GM18870 (cell line): ENCODE measurements around the gene OR14I1.

Source experiments
- ATAC-seq: cut with Tn5 transposase; IDR thresholded peaks from one replicate; pipeline ENCODE4 v1.9.1; 2021; ENCODE audit warnings: moderate library complexity; ENCODE audit not compliant: unreplicated experiment

Gene OR14I1

DNA sequence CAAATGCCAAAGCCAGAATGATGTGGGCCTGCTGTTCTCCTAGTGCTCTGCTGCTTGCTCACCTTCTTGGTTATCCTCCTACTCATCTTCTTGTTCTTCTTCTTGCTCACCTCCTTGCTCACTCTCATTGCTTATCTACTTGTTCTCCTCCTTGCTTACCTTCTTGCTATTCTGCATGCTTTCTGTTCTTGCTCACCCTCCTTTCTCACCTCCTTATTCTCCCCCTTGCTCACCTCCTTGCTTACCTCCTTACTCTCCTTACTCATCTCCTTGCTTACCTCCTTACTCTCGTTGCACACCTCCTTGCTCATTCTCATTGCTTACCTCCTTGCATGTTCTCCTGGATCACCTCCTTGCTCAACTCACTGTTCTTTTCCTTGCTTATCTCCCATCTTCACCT lies at the start of gene OR14I1:
Gene OR14I1, minus strand, starts transcription at position 53 of the 400 bp plus-strand sequence.
- no peak for ATAC-seq

DNA sequence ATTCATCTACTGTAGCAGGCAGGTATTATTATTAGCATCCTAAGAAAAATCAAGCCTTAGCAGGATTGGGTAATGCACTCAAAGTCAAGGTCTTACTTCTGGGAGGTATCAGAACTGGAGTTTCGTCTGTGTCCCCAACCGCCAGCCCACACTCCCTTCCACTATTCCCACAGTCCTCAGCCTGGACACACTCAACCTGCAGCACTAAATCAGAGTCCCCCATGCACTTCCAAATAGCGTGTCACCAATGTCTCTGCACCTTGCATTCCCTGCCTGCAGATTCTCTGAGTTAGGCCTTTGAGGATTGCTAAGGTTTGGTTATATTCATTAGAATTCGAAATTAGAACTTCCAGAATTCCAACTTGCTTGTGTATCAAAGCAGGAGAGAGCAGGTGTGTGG lies 49.1 kb upstream of the OR14I1 start:
- ATAC-seq, result no peak

DNA sequence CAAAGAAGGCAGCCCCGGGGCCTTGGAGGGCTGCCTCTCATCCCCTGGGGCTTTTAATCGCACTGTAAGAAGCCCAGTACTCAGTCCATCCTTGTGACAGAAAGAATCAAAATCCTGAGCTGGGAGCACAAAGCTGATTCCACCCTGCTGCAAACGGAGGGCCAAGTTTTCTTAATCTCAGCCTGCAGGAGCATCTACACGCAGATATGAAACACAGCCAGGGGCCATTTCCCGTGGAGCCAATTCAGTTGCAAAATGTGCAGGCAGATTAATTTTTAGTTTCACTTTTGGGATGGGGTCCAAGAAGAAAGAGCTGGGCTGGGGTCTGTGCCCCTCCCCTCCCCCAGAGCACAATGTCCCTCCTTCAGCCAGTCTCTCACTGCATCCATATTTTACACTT lies 48.6 kb upstream of the OR14I1 start:
- no peak for ATAC-seq

DNA sequence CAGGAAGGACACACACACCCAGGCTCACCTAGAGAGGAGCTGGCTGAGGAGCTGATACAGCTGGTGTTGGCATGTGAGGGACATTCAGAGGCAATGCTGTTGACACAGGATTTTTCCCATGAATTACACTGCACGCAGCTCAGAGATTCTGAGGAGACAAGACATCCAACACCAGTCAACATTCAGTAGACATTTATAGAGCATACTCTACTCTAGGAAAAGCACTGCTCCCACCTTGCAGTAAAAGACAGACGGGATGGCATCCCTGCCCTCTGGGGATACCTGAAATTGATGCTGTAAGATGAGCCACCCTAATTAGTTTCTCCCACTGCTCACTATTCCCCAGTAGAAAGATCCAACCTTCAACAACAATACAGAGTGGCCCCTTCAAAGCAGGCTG lies 47.9 kb upstream of the OR14I1 start:
- ATAC-seq, result no peak

DNA sequence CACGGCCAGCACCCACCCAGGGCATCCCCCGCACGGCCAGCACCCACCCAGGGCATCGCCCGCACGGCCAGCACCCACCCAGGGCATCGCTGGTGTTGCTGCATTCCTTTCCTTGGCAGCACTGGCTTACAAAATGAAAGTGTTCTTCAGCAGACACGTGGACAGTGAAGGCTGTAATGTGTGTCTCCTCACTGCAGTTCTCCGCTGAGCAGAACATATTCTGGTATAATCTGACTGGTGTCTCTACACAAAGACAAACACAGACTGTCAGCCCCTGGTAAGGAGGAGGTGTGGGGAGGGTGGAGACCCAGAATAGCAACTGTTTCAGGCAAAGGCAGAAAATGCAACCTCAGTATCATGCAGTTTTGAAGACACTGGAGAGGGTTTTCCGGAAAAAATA lies 45.6 kb upstream of the OR14I1 start:
- no peak for ATAC-seq

DNA sequence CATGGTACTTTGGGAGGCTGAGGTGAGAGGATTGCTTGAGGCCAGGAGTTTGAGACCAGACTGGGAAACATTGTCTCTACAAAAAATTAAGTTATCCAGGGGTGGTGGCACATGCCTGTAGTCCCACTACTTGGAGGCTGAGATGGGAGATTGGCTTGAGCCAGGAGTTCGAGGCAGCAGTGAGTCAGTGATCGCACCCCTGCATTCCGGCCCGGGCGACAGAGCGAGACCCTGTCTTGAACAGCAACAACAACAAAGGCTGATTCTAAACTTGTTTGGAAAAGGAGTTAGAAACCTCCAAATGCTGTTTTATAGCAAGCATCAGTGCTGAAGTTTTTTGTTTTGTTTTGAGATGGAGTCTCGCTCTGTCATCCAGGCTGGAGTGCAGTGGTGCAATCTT lies 38.3 kb upstream of the OR14I1 start:
- ATAC-seq, result no peak

DNA sequence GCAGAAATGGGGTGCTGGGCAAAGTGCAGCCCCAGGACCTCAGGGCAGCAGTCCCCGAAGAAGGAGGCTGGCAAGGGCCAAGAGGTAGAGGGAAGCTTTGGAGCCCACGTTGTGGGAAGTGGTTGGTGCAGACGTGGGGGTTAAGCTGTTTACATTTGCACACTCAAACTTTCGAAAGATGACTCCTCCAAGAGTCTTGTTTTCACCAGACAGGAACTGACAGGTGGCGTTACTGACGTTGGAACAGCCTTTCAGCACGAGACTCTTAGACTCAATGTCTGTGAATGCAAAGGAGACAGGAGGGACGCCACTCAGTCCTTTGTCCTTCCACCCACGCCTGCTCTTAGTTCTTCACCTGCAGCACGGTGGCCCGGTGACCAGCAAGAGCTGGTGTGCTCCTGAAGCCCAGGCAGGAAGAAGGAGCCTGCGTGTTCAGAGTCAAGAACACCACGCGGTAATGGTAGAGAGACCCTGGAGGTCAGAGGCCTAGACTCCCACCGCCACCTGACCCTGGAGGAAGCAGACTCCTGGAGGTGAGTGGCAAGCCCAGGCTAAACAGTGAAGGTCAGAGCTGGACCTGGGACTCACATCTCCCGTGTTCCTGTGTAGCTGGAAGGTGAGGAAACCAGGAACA lies 37.1 kb upstream of the OR14I1 start:
- ATAC-seq, result no peak

DNA sequence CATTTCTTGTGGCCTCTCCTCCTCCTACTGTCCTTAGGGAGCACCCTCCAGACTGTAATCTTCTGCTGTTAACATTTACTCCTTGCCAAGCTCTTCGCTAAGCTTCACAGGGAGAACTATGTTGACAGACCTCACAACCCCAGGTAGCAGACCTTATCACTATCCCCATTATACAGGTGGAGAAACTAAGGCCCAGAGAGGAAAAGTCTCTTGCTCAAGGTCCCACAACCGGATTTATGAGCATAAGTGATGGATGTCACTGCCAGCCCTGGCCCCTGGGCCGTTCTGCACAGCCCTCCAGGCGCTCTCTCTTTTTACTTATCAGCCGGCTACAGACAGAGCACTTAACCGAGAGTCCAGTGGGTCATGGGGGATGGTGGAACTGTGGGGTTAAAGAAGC lies 34.9 kb upstream of the OR14I1 start:
- no peak for ATAC-seq

DNA sequence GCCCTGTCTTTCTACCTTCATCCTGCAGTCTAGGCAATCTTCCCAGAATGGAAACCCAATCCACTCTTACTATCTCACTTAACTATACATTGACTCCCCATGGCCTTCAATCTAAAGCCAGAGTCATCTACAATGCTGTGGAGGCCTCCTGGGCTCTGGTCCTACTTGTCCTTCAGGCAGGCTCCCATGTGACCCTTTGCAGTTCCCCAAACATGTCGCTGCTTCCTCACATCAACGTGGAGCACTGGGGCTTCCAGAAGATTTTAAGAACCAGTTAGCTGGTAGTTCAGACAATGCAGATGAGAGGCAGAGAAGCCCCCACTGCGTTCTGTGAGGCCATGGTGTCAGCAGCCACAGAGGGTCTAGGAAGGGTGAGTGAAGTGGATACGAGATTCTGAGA lies 34.4 kb upstream of the OR14I1 start:
- no peak for ATAC-seq

DNA sequence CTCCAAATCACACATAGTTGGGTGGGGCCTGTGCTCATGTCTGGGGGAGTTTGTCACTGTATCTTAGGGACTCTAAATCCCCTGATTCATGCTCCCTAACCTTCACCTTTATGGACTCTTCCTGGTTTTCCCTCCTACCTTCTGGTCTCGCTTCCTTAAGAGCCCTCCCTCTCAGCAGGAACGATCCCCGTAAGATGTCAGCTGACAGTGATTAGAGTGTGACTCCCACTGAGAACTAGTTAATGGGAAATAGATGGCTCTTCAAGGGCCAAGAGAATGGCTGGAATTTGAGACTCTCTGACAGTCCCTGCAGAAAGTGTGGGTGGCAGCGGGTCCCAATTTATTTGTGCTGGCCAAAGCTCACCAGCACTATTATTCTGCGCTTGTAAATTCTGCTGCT lies 31.0 kb upstream of the OR14I1 start:
- no peak for ATAC-seq

DNA sequence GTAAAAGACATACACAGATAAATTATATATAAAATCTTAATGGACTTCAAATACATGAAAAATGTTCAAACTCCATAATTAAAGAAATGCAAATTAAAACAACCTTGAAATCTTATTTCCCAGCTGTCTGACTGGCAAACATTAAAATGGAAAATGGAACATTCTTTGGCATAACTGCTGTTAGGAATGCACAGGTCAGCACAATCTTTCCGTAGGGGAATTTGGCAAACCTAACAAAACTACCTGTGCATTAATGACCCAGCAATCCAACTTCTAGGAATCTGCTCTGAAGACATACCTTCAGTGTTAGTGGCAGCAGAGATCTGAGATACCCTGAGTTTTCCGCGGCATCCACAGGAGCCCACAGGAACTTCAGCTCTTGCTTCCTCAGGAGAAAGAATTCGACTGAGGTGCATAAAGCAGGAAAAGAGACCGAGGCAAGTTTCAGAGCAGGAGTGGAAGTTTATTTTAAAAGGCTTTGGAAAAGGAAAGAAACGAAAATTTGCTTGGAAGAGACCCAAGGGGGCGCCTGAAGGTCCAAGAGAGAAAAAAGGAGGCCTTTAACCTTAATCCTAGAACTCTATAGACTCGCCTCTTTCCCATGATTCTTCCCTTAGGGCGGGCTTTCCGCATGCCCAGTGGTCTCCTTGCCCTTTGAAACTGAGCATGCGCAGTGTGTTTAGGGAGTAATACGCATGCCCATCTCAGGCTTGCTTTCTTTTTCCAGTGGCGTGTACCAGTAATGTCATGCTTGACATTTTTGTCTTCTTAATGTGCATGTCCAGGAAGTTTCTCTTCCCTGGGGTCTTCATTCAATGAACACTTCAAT lies 28.2 kb upstream of the OR14I1 start:
- ATAC-seq, result no peak

DNA sequence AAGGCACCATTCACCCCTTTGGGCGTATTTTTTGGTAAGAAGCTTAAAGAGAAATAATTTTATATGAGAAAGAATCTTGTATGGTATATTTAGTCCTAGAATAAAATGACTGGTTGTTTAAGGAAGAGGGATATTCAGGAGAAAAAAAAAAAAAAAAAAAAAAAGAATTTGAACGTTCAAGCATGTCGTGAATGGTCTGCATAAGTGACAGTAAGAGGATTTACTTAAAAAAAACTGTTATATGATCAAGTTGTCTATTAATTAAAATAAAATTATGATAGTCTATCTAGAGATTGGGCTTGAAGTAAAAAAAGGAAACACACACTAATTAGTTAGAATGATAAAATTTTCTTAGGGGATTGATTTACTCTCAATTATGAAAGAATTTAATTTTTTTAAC lies 11.7 kb upstream of the OR14I1 start:
- ATAC-seq, result no peak

DNA sequence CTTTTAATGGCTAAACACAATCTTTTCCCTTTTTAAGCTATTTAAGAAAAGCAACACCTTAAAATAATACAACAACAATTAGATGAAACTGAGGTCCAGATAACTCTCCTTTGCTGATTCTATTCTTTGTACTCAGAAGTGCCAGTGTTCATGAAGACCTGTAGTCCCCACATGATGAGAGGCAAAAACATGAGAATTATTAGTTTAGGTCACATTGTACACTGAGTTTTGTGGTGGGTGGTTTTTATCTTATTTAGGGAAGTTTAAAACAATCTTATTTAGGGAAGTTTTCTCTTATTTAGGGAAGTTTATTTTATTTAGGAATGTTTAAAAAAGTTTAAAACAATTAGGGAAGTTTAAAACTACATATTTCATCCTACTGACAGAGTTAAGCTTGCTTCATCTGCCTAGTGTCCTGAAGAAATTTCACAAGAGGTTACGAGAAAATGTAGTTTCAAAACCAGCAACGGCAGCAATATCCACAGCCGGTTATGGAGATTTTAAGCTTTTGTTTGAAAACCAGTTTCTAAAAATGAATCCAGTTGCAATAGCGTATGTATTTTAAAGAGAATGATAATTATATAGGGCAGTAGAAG lies 7.8 kb upstream of the OR14I1 start:
- ATAC-seq, result no peak

DNA sequence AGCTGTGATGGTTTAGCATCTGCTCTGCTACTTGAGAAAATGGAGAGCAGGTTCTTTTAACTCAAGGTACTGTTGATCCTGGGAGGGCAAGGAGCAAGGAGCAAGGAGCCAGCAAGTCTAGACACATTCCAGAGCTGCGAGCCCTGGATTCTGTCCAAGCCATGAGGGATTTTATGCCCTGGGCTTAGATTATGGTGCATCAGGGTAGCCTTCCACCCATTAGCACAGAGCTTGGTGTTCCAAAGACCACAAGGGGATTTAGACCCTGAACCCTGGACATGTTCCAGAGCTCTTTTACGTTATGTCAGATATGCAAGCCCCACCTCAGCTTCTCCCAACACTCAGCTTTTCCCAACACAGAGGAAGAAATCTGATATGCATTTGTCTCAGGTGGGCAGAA lies 2.0 kb upstream of the OR14I1 start:
- no peak for ATAC-seq

DNA sequence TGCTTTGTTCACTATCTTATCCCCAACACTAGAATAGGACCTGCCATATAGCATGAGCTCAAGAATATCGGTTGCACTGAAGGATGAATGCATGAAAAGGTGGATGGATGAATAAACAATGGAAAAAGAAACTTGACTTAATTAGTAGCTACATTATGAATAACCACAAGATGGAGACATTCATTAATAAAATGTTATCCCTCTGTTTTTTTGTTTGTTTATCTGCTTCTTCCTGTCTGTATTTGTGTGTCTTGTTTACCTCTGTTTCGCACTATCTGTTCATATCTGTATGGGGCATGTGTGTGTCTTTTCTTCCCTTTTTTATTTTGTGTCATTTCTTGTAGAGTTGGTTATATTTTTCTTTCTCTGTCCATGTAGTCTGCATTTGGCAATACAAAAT lies 1.1 kb upstream of the OR14I1 start:
- ATAC-seq, result no peak

DNA sequence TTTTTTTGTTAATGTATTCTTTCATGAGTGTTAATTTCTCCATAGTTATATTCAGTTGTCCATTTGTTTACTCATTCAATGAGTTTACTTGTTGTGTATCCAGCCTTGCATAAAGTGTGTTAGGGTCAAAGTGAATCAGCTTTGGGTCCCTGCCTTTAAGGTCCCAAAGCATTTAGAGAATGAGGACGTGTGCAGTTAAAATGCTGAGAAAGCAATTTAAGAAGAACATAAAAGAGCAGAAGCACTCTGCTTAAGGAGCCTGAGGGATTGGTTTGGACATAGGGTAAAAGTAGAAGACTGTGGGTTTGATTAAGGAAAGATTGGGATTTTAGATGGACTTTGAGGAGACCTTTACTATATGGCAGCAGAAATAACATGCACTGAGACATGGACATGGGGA lies 3.5 kb downstream of the OR14I1 start:
- no peak for ATAC-seq

DNA sequence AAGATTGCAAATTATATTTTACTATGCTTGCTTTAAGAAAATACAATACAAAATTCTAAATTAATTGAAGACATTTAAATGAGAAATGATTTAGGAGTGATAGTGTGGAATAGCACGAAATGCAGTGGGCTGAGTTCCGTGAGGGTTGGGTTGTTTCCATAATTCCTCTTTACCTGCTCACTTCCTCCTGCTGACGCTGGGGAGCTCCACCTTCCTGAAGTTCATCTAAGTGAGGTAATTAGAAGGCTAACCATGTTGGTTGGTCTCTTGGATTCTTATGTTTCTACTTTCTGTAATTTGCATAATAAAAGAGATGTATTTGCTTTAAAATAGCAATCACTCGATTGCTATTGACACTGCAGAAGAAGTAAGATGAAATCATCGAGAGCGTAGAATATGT lies 4.7 kb downstream of the OR14I1 start:
- no peak for ATAC-seq

DNA sequence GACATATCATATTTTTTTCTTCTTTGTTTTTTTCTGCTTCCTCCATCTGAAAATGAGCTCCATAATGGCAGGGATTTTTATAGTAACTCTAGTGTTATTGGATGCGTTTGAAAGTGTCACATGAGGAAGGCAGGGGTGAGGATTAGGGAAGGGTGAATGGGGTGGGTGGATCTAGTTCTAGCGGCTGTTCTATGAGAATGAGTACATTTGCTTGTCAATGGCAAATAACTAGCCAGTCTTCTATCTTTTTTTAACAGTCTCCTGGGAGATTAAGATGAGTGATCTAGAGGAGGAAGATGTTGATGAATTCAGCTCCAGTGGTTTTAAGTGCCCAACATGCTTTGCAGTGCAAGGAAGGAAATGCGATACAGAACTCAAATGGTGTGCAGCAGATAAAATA lies 5.8 kb downstream of the OR14I1 start:
- no peak for ATAC-seq

DNA sequence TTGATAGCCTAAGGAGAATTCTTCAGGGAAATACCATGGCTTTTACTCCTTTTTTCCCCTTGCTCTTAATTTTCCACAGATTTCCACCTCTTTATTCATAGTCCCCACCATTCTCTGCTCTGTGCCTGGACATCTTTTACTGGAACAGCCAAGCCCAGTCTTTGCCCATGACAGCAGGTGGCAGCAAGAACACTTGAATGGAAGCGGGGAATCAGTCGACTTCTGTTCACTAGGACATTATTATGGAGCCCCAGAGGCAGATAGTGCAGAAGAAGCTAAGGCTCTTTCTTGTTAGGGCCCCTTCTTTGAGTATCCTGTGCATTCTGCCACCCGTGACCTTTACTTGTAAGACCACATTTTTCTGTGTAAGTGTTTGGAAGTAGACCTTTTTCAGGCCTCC lies 6.3 kb downstream of the OR14I1 start:
- no peak for ATAC-seq

DNA sequence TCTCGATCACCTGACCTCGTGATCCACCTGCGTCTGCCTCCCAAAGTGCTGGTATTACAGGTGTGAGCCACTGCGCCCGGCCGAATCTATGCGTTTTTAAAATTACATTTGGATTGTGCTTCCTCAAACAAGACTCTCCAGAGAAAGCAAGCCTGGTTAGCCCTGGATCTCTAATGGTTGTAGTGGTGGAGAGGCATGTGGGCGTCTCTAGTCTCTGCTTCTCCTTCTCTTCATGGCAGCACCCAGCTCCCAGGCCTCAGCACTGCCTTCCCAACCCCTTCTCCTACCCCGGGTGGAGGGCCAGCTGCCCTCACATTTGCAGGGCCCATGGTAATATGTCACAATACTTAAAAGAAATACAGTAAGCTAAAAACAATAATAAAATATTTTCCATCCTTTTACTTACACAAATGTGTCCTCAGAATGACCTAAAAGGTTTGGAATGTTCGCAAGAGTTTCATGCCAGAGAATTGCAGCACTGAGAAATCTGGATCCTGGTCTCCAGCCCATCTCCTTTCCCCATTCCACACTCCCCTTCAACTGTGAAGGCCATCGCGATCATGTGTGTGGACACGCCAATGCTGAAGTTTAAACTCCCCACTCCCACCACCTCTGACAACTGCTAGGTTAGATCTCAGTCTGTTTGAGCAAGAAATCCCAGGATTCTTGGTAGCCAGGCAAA lies 7.0 kb downstream of the OR14I1 start:
- ATAC-seq, result no peak

DNA sequence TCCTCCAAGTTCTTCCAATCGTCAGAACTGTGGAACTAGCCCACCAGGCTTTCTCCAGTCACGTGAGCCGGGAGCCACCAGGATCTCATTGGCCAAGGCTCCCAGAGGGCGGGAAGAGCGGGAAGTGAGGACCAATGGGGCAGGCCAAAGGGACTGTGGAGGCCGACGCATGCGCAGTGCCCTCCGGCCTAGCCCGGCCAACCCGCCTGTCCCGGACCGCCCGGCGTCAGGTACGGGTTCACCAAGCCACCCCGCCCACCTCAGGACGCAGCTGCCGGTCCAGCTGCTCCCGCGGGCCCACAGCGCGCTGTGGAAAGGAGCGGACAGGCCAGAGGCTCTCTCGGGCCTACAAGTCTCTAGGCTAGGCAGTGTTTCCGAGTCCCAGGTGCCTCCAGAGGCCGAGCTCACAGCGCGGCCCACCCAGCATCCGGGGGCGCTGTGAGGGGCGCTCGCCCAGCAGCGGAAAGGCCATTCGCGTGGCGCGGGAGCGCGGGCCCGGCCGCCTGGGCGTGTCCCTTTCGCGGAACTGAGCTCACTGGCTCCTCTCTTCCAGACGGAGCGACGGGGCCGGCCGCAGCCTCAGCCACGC lies 10.9 kb downstream of the OR14I1 start:
- no peak for ATAC-seq
